HG02571 (cell line): ENCODE data around the gene SLC4A5.
"Not testable (repeated sequence)": the region's sequence is repeated elsewhere in the genome, so short reads cannot be mapped to it uniquely, and the experiment has no call there.

ENCODE experiments used
- ATAC-seq: cut with Tn5 transposase; IDR thresholded peaks from one replicate; pipeline ENCODE4 v1.9.1; 2021; ENCODE audit warnings: mild to moderate bottlenecking, moderate library complexity; ENCODE audit not compliant: unreplicated experiment

The SLC4A5 gene

GRCh38 chr2:74201596-74201995, 141.6 kb downstream of the SLC4A5 start:
- ATAC-seq: no peak

DNA sequence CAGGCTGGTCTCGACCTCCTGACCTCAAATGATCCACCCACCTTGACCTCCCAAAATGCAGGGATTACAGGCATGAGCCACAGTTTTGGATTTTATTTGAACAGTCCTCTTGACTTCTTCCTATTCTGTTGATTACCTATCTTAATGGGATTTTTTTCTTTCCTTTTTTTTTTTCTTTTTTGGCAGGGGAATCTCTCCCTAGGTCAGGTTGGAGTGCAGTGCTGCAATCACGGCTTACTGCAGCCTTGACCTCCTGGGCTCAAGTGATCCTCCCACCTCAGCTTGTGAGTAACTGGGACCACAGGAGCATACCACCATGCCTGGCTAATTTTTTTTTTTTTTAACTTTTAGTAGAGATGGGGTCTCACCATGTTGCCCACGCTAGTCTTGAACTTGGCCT, 142.0 kb downstream of the SLC4A5 start:
- ATAC-seq: no peak

DNA sequence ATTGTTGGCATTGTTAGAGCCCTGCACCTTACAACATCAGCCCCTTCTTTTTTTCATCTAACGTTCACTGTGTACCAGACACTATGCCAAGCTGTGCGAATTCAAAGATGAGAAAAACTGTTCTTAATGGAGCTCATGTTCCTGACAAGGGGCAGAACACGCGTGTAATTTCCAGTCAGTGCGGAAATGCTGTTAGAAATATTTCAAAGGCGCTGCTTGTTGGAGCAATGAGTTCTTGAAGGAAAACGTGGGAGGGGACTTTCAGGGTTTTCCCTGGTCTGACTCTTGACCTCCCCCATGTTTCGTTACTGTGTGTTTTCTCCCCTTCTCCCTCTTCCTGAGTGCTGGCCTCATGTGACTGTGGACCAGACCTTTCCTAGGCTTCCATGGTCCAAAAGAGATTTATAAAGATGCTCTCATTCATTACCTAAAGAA, 143.3 kb downstream of the SLC4A5 start:
- ATAC-seq: no peak

DNA sequence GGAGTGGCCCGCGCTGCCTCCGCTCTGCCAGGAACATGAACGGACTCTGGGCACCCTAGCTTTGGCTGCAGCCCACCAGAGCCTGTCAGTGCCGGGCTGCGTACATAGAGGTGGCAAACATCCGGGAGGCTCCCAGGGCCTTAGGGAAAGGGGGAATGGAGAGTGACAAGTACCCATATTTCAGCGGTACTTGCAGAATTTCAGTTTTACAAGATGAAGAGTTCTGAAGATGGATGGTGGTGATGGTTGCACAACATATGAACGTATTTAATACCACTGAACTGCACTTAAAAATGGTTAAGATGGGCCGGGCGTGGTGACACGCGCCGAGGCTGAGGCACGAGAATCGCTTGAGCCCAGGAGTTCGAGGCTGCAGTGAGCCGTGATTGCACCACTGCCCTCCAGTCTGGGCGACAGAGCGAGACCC, 143.9 kb downstream of the SLC4A5 start:
- ATAC-seq: no peak

DNA sequence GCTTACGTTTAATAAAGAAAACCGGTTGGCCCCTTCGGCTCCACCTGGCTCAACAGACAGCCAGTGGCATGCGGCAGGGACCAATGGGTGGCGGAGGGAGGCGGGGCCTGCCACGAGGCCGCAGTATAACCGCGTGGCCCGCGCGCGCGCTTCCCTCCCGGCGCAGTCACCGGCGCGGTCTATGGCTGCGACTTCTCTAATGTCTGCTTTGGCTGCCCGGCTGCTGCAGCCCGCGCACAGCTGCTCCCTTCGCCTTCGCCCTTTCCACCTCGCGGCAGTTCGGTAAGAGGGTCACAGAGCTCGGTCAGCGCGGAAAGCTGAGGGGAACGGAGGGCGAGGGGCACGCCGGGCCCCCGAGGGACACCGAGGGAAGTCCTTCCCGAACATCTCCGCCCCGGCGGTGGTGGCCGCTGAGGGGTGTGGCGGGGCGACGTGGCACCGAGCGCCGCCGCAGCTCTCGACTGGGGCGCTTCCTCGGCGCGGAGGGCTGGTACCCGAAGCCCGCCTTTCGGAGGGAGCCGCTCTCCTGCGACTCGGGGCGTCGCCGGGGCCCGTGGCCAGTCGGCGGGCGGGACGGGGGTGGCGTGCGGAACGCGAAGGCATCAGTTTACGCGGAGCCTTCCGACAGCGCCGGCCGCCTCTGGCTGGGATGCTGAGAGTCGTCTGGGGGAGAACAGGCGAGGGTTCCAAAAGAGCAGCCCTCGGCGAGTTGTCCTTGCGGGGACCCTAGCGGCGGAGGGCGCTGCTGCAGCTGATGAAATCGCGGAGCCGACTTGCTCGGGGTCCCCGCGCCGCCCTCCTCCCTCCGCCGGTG, 144.5 kb downstream of the SLC4A5 start, which contains the start of gene MTHFD2:
TSS of gene MTHFD2 (plus strand) at position 155 of the 814 bp plus-strand sequence. CDS start at position 182, 27 bp downstream.
- peak; percentile 84 for ATAC-seq

DNA sequence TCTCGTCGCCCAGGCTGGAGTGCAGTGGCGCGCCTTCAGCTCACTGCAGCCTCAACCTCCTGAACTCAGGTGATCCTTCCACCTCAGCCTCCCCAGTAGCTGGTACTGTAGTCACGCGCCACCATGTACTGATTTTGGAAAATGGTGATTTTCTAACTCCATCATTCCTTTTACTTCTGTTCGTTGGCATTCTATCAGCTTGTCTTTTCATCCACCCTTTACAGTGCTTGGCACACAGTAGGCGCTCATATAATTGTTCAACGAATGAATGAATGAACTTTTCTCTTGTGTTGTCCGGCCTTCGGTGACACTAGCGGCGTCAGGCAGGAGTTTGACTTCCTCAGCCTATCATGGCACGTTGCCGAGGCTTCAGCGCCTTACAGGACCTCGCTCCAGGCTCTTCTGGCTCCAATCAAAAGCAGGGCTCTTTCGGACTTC, 145.2 kb downstream of the SLC4A5 start:
- no peak for ATAC-seq

- no peak for ATAC-seq
Observed at GRCh38 chr2:74197049-74197448, 146.2 kb downstream of the SLC4A5 start.

DNA sequence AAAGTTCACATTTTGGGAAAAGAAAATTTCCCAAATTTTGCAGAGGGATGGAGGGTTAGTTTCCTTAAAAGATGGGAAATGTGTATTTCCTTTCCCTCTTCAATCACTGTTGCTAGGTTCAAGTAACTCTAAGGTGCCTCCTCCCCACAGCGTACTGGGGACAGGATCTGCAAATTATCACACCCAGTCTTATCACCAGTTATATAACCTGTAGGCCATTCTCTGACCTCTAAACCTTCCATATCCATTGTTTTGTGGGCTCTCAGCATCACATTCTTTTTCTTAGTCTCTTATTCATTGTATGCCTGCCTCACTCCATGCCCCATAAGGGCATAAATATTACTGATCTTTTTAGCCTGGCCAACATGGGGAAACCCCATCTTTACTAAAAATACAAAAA, 148.4 kb downstream of the SLC4A5 start:
- no peak for ATAC-seq

GRCh38 chr2:74191596-74192380, 151.4 kb downstream of the SLC4A5 start:
- ATAC-seq: no peak

DNA sequence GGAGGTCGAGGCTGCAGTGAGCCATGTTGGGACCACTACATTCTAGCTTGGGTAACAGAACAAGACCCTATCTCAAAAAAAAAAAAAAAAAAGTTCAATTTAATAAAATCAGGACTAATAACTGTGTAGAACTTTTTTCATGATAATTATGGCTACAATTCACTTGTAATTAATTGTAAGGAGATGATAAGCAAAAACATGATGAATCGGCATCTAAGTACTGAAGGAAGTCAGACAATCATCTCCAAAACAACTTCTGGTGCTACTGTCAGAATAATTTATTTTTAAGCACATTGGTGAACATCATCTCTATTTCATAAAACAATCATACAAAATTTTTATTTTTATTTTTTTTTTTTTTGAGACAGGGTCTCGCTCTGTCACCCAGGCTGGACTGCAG, 154.5 kb downstream of the SLC4A5 start:
- ATAC-seq: no peak

DNA sequence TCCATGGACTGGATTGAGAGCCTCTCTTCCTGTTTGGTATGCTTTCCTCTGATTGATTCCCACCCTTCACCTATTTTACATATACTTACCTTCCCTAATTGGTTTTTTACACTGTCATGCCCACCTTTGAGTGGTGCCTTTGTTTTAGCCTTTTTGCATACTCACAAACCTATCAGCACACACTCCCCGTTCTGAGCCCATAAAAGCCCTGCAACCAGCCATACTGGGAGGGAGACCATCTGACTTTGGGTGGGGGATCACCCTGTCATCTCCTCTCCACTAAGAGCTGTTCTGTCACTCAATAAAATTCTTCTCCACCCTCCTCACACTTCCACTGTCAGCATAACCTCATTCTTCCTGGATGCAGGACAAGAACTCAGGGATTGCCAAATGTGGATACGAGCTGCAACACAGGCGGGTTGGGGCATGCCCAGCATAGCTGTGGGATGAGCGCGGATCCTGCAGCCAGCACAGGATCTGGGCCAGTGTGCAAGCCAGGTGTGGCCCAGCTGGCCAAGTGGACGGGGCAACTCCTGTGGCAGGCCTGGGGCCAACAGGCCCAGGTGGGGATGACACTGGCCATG, 155.1 kb downstream of the SLC4A5 start:
- ATAC-seq: no peak

DNA sequence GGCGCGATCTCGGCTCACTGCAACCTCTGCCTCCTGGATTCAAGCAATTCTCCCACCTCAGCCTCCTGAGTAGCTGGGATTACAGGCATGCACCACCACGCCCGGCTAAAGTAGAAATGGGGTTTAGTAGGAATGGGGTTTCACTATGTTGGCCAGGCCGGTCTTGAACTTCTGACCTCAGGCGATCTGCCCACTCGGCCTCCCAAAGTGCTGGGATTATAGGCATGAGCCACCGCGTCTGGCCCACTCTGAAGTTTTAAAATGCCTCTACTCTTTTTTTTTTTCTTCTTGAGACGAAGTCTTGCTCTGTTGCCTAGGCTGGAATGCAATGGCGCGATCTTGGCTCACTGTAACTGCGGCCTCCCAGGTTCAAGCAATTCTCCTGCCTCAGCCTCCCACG, 156.5 kb downstream of the SLC4A5 start:
- not testable (repeated sequence) for ATAC-seq

DNA sequence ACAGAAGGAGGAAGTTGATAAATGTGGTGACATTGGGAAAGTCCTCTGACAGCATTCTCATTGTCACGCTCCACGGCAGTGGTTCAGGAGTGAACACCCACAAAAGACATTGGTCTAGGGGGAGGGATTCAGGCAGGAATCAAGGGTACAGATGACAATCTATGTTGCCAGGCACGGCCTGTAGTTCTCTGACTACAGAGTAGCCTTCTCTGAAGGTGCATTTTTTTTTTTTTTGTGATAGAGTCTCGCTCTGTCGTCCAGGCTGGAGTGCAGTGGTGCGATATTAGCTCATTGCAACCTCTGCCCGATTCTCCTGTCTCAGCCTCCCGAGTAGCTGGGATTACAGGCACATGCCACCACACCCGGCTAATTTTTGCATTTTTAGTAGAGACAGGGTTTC, 157.2 kb downstream of the SLC4A5 start:
- no peak for ATAC-seq

- ATAC-seq: no peak
Observed at GRCh38 chr2:74183878-74184277, 159.3 kb downstream of the SLC4A5 start.

GRCh38 chr2:74181739-74182138, 161.5 kb downstream of the SLC4A5 start:
- ATAC-seq: peak; percentile 26

- peak; percentile 0 for ATAC-seq
Observed at GRCh38 chr2:74179063-74179865, 164.0 kb downstream of the SLC4A5 start.

DNA sequence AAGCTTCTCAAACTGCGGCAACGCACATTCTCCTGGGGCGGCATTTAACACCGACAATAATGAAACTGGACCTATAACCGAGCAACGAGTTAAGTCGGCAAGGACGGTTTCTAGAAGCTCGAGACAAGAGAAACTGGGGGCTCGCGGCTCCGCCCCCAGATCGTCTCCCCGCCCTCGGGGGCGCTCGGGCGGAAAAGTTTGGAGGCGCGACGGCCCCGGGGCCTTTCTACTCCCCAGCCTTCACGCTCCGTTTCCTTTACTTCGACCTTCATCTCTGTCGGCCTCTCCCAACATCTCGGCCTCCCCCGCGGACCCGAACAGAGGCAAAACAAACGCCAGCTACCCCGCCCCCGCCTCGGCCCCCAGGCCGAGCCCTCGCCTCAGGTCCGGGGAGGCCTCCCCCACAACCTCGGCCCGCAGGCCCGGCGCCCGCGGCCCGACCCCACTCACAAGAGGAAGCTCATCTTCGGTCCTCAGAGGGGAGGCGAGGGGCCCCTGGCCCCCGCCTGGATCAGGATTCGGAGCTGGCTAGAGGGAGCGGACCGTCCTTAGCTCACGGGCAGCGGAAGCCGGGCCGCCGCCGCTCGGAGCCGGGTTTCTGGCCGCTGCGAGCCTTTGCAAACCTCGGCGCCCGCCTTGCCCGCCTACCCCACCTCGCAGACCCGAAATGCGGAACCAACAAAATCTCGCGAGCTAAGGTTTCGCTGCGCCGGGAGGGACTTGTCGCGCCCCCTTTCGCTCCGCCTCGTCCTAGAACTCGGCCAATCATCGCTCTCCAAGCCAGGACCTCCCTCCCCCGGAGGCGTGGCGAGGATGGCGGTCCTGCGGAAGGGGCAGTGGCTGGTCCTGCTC, 164.8 kb downstream of the SLC4A5 start, which contains the start of gene MOB1A:
TSS of gene MOB1A (minus strand) at position 669 of the 852 bp plus-strand sequence. CDS start at position 464, 205 bp downstream.
- ATAC-seq: peak; percentile 87

GRCh38 chr2:74177696-74178095, 165.5 kb downstream of the SLC4A5 start:
- ATAC-seq: no peak

DNA sequence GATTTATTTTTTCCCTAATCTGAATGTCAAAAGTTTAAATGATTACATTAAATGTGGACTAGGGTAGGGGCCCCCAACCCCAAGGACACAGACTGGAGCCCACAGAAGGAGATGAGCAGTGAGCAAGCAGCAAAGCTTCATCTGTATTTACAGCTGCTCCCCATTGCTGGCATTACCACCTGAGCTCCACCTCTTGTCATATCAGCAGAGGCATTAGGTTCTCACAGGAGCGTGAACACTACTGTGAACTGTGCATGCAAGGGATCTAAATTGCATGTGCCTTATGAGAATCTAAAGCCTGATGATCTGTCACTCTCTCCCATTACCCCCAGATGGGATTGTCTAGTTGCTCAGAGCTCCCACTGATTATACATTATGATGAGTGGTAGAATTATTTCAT, 168.3 kb downstream of the SLC4A5 start:
- no peak for ATAC-seq

- ATAC-seq: no peak
Observed at GRCh38 chr2:74168739-74169138, 174.5 kb downstream of the SLC4A5 start.
